Measurements from ENCODE around the gene PIWIL1. TPM values are rescaled to one million over a fixed set of nuclear protein-coding genes. Genes with fewer than 3 reads are reported as not detected.

PIWIL1 gene
- total RNA-seq, result not detected

DNA sequence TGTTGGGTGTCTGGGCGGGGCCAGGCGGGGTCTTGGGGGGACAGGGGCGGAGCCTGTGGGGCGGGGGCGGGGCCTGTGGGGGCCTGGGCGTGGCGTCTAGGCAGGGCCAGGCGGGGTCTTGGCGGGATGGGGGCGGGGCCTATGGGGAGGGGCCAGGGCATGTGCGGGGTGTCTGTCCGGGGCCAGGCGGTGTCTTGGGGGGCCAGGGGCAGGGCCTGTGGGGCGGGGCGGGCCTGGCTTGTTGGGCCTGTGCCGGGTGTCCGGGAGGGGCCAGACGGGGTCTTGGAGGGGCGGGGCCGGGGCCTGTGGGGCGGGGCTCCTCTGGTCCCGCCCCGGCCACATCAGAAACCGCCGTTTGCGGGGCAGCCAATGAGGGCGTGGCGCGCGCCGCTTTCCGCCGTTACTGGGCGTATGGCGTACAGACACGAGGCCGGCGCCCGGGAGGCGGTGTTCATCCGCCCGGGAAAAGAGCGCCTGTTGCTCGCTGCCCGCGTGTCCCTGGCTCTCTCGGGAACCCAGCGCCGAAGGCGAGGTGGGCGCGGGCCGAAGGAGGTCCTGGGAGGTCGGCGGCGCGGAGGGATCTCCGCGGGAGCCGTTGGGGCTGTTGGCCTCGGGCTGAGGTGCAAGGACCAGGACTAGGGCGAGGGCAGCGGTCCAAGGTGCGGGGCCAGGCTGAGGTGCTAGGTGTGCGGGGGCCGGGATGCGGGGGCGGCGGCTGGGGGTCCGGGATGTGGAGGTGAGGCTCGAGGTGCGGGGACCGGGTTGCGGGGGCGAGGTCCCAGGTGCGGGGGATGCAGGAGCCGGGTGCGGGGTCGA is at the start of gene PIWIL1:
Gene PIWIL1 (plus strand): TSS at position 400 of the 816 bp plus-strand sequence. CDS start 4,705 bp downstream, outside the sequence.
- ChIA-PET CTCF (no interaction called here), POLR2A (no interaction called here)
- Mint-ChIP-seq H3K9me3 (peaks cover 4% of the 10 kb centered on the region), H3K4me1 (peaks cover 5% of the 10 kb centered on the region), H3K27ac (no peak within 1 kb of the TSS), H3K4me3 (no peak within 1 kb of the TSS), H3K36me3 (ENCODE audit: low read depth) (no peaks in the 10 kb centered on the region), H3K27me3 (peaks cover 8% of the 10 kb centered on the region)
- no peak for DNase-seq

DNA sequence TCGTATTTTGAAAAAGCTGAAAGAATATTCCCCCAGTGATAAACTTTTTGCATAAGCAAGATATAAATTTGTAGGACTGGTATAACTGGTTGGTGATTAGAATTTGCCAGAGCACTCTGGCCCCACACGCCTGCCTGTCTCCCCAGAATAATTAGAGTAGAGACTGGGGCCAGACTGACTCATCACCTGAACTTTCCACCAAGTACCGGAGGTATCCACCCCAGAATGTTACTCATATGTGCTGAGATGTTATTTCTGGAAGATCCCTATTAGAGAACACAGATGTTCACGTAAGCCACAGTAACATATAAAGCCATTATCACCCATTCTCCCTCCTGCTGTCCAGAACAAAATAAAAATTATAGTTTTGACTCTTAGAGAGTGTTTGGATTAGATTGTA is 49.5 kb upstream of the PIWIL1 start:
- ChIA-PET CTCF (no interaction called here), POLR2A (no interaction called here)
- no peak for DNase-seq
- Mint-ChIP-seq H3K4me1 (no peaks in the 10 kb centered on the region), H3K4me3 (no peak overlapping the region), H3K27me3 (no peaks in the 10 kb centered on the region), H3K36me3 (ENCODE audit: low read depth) (no peaks in the 10 kb centered on the region), H3K9me3 (peaks cover 12% of the 10 kb centered on the region), H3K27ac (no peak overlapping the region)

DNA sequence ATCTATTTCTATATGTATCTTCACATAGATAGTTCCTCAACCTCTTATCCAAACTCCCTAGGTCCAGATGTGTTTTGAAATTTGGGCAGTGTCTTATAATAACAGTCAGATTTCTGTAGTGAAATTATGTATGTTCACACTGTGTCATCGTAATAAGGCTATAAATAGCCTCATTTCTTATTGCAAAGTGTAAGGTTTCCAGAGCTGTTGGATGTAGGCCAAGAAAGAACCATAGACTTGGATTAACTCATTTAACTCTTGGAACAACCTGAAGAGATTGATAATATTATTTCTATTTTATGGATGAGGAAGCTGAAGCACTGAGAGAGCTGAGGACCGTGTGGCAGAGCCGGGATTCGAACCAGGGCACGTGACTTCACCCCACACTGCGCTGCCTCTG is 49.0 kb upstream of the PIWIL1 start:
- POLR2A ChIA-PET, result no interaction called here
- no peak overlapping the region for H3K27ac Mint-ChIP-seq
- no peaks in the 10 kb centered on the region for H3K4me1 Mint-ChIP-seq
- CTCF ChIA-PET, result no interaction called here
- H3K4me3 Mint-ChIP-seq, result no peak overlapping the region
- H3K9me3 Mint-ChIP-seq, result peaks cover 12% of the 10 kb centered on the region
- no peak for DNase-seq
- H3K27me3 Mint-ChIP-seq, result no peaks in the 10 kb centered on the region
- no peaks in the 10 kb centered on the region for H3K36me3 Mint-ChIP-seq (ENCODE audit: low read depth)

DNA sequence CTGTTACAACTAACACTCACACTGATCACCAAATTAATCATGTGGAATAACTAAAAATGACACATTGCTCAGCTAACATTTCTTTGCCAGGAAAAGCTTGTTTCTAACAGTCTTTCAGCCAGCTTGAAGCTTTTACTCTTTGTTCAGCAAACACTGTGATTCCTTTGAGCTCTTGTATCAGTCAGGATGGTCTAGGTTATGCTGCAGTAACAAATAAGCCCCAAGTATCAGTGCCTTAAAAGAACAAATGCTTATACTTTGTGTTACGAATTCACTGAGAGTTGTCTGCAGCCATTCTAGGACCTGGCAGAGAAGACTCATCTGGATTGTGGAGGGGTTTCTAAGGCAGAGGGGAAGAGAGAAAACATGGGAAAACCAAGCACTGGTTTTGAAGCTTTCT is 47.6 kb upstream of the PIWIL1 start:
- POLR2A ChIA-PET, result no interaction called here
- Mint-ChIP-seq H3K4me3 (no peak overlapping the region), H3K4me1 (no peaks in the 10 kb centered on the region), H3K36me3 (ENCODE audit: low read depth) (no peaks in the 10 kb centered on the region), H3K27me3 (no peaks in the 10 kb centered on the region), H3K9me3 (peaks cover 7% of the 10 kb centered on the region), H3K27ac (no peak overlapping the region)
- CTCF ChIA-PET, result no interaction called here
- DNase-seq, result no peak

DNA sequence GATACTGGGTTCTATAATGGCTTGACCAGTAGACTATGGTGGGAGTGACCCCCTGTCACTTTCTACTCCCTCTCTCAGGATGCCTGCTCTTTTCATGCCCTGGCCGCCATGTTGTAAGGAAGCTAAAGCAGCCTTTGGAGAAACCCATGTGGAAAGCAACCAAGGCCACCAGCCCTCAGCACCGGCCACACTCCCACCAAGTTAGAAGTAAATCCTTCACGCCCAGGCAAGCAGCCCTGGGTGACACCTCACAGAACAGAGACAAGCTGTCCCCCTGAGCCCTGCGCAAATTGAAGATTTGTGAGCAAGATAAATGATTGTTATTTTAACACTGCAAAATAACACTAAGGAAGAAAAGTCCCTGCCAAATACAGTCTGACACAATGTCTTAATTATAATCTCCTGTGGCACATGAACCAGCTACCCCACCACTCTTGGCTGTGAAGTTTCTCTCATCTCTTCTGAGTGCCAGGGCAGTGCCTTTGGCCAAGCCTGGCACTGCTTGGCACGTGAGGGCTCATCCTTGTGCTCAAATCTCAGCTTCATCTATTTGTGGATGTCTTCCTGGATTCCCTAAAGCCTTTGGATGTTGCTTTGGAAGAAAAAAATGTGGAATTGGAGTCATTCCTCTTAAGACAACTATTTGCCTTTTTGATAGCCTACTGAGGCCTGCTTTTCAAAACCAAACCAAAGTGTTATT is 39.2 kb upstream of the PIWIL1 start:
- Mint-ChIP-seq H3K36me3 (ENCODE audit: low read depth) (no peaks in the 10 kb centered on the region), H3K27ac (no peak overlapping the region), H3K4me3 (no peak overlapping the region), H3K9me3 (peaks cover 14% of the 10 kb centered on the region), H3K4me1 (no peaks in the 10 kb centered on the region), H3K27me3 (no peaks in the 10 kb centered on the region)
- no peak for DNase-seq
- POLR2A ChIA-PET, result no interaction called here
- CTCF ChIA-PET, result no interaction called here

DNA sequence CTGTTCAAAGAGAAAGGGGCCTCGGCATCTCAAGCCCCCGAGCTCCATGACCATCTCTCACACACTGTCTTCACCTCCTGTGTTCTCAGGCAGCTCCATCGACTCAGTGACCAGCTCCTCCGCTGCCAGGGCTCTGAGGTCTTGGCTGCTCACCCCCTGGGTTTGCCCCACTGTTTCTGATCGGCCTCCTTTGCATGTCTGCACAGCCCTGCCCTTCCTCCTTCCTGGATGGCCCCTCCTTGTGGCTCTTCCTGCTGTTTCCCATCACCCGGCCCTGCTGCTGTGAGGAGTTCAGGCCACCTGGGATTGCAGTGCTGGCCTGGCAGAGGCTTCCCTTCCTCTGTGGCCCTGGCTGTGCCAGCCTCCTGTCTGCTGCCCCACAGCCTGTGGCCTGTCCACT is 38.1 kb upstream of the PIWIL1 start:
- no peak overlapping the region for H3K4me3 Mint-ChIP-seq
- H3K36me3 Mint-ChIP-seq (ENCODE audit: low read depth), result no peaks in the 10 kb centered on the region
- H3K9me3 Mint-ChIP-seq, result peaks cover 14% of the 10 kb centered on the region
- DNase-seq, result no peak
- no peaks in the 10 kb centered on the region for H3K4me1 Mint-ChIP-seq
- POLR2A ChIA-PET, result no interaction called here
- CTCF ChIA-PET, result no interaction called here
- no peaks in the 10 kb centered on the region for H3K27me3 Mint-ChIP-seq
- H3K27ac Mint-ChIP-seq, result no peak overlapping the region

DNA sequence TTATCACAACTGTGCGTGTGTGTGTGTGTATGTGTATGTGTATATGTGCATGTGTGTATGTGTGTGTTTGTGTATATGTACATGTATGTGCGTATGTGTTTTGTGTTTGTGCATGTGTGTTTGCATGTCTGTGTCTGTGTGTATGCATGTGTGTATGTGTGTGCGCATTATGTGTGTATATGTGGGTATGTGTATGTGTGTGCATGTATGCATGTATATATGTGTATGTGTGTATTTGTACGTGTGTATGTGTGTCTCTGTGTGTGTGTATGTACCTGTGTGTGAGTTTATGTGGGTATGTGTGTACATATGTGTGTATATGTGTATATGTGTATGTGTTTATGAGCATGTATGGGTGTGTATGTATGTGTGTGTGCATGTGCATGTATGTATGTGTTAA is 37.6 kb upstream of the PIWIL1 start:
- H3K27me3 Mint-ChIP-seq, result no peaks in the 10 kb centered on the region
- CTCF ChIA-PET, result no interaction called here
- no peaks in the 10 kb centered on the region for H3K36me3 Mint-ChIP-seq (ENCODE audit: low read depth)
- POLR2A ChIA-PET, result no interaction called here
- H3K4me3 Mint-ChIP-seq, result no peak overlapping the region
- peaks cover 14% of the 10 kb centered on the region for H3K9me3 Mint-ChIP-seq
- no peak overlapping the region for H3K27ac Mint-ChIP-seq
- H3K4me1 Mint-ChIP-seq, result no peaks in the 10 kb centered on the region
- DNase-seq, result no peak

DNA sequence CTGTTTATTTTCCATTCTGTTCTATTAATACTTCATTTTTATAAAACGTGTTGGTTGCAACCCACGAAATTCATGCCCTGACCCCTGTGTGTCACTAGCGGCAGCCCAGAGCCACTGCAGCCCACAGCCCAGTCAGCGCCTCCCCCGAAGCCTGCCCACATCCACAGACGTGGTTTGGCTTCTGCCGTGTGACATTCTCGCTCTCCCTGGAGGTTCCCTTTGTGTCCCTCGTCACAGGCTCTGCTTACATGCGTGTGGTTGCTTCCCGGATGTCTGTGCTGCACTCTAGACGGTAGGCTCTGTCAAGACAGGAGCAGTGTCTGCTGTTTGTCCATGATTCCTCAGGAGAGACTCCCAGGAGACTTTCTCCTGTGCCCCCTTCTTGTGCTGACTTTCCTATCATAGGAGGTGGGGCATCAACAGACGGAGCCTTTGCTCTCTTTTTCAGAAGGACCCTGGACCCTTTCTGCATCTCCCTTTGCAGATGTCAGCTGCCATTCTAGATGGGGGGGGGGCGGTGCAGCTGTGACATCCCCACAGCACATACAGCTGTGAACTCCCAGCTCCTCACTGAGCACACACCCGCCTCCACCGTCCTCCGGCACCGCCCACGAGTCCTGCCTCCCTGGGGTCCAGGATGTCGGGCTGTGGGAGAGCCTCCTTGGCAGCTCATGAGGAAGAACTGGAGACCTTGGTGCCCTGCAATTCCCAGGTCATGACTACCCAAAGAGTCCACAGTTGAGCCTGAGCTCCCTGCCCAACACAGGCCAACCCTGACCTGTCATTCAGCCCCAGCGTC is 36.8 kb upstream of the PIWIL1 start:
- H3K4me1 Mint-ChIP-seq, result no peaks in the 10 kb centered on the region
- no peaks in the 10 kb centered on the region for H3K36me3 Mint-ChIP-seq (ENCODE audit: low read depth)
- no peak overlapping the region for H3K4me3 Mint-ChIP-seq
- CTCF ChIA-PET, result no interaction called here
- H3K9me3 Mint-ChIP-seq, result peaks cover 14% of the 10 kb centered on the region
- DNase-seq, result no peak
- H3K27me3 Mint-ChIP-seq, result no peaks in the 10 kb centered on the region
- POLR2A ChIA-PET, result no interaction called here
- no peak overlapping the region for H3K27ac Mint-ChIP-seq

DNA sequence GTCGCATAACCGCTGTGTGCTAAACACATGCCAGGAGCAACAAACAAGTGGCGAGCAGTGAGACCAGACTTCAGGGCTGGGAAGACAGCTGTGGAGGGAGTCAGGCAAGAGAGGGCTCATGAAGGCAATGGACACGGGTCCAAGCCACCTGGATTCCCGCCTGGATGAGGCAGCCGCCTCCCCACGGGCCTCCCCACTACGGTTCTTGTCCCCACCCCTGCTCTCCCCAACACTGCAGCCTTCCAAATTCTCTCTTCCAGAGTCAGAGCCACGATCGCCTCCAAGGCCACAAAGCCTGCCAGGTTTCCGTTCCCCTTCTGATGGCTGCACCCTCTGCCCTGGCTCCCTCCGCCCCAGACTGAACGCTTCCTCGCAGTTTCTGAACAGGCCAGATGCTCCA is 36.1 kb upstream of the PIWIL1 start:
- Mint-ChIP-seq H3K27ac (no peak overlapping the region), H3K27me3 (no peaks in the 10 kb centered on the region), H3K9me3 (peaks cover 14% of the 10 kb centered on the region), H3K36me3 (ENCODE audit: low read depth) (no peaks in the 10 kb centered on the region), H3K4me1 (no peaks in the 10 kb centered on the region), H3K4me3 (no peak overlapping the region)
- CTCF ChIA-PET, result no interaction called here
- POLR2A ChIA-PET, result no interaction called here
- no peak for DNase-seq

DNA sequence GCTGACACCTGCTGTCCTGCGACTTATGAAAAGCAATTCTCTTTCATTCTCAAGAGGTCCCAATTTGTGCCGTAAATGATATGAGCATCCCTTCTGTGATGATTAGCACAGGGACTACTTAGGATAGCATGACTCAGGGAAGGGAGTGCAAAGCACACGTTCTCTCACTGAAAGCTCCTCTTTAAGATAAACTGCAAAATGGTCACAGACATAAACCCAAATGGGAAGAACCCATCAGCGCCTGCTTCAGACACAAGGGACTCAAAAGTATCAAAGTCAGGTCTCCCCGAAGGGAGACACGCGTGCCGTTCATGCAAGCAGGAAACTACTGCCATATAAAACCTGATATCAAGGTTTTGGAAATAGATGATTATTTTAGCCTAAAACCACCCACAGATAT is 33.9 kb upstream of the PIWIL1 start:
- peaks cover 14% of the 10 kb centered on the region for H3K9me3 Mint-ChIP-seq

DNA sequence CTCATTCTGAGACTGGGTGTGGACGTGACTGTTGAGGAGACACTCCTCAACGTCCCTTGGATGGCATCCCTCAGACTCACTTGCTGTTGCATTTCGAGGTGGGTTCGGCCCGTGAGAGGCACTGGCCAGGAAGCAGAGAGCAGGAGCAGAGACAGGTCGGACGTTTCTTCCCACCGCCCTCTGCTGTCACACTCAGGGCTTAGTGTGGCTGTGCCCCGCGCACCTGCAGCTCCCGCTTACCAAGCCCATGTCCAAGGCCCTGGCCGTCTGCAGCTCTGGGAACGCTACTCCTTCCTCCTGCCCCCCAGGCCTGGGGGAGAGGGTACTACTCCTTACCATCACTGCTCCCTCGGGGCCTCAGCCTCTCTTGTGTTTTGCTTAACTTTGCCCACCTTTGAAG is 29.8 kb upstream of the PIWIL1 start:
- Mint-ChIP-seq H3K36me3 (ENCODE audit: low read depth) (no peaks in the 10 kb centered on the region), H3K27me3 (no peaks in the 10 kb centered on the region), H3K4me3 (no peak overlapping the region), H3K9me3 (peaks cover 3% of the 10 kb centered on the region), H3K27ac (no peak overlapping the region), H3K4me1 (no peaks in the 10 kb centered on the region)
- CTCF ChIA-PET, result no interaction called here
- no peak for DNase-seq
- POLR2A ChIA-PET, result no interaction called here

More for the DNA sequence above, 33.9 kb upstream of the PIWIL1 start:
- POLR2A ChIA-PET, result no interaction called here
- no peak overlapping the region for H3K27ac Mint-ChIP-seq
- H3K4me1 Mint-ChIP-seq, result no peaks in the 10 kb centered on the region
- no peaks in the 10 kb centered on the region for H3K36me3 Mint-ChIP-seq (ENCODE audit: low read depth)
- CTCF ChIA-PET, result no interaction called here
- H3K27me3 Mint-ChIP-seq, result no peaks in the 10 kb centered on the region
- H3K4me3 Mint-ChIP-seq, result no peak overlapping the region
- no peak for DNase-seq

DNA sequence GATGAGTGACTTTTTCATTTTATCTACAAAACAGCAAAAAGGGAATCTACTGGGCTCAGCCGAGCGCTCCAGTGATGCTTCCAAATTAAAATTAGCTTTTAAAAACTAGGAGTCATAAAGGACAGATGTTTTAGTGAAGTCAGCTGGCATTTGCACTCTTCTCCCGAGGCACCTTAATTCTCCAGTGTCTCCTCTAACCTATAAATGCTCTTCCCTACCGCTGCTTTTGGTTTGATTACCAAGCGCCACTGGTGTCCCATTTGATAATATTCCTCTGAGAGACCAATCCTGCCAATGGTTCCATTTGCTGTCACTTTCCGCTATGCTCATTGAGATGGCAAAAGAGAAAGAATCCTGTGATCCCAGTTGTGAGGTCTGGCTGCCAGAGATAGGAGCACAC is 29.3 kb upstream of the PIWIL1 start:
- Mint-ChIP-seq H3K36me3 (ENCODE audit: low read depth) (no peaks in the 10 kb centered on the region), H3K27ac (no peak overlapping the region), H3K4me3 (no peak overlapping the region), H3K4me1 (no peaks in the 10 kb centered on the region), H3K9me3 (no peaks in the 10 kb centered on the region), H3K27me3 (no peaks in the 10 kb centered on the region)
- ChIA-PET CTCF (interaction anchor here (0.5 kb wide), 1 partner anchor 54 kb away, joined by 3 read pairs; no protein-coding TSS in a partner anchor), POLR2A (no interaction called here)
- DNase-seq, result no peak

DNA sequence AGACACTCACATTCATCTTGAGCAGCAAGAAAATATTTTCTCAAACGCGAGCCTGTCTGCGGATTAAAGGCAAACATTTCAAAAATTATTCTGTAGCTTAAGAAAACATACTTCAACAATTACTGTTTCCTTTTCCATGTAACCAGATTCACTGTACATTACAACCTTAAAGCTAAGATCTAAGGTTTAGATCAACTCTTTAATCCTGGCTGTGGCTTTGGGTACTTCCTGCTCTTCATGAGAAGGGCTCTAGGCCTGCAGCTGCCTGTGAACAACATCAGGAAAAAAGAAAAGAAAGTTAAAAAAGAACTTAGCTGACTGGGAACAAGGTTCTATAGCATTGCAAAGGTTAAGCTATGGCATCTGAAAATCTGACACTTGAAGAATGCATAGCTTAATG is 21.4 kb upstream of the PIWIL1 start:
- Mint-ChIP-seq H3K4me3 (no peak overlapping the region), H3K9me3 (no peaks in the 10 kb centered on the region), H3K27me3 (no peaks in the 10 kb centered on the region), H3K4me1 (no peaks in the 10 kb centered on the region), H3K27ac (no peak overlapping the region), H3K36me3 (ENCODE audit: low read depth) (no peaks in the 10 kb centered on the region)
- no peak for DNase-seq
- POLR2A ChIA-PET, result no interaction called here
- CTCF ChIA-PET, result no interaction called here

Data from activated CD4-positive, alpha-beta memory T cell treated with anti-CD3 and anti-CD28 coated beads, Interleukin-2, amount 10 ng/mL, durations not matched to agents 7 days and 5 days (primary cell).